K562 (cell line): ENCODE measurements around the gene CBX4. TPM values are rescaled to one million over a fixed set of nuclear protein-coding genes. Genes with fewer than 3 reads are reported as not detected.

Source experiments
- BHLHE40 ChIP-seq: IDR thresholded peaks from 2 replicates; pipeline ENCODE4 v1.6.1; 2011; ENCODE audit warnings: low read length, improper control_type of control experiment
- DPF2 ChIP-seq: fragments of 450-650 bp; IDR thresholded peaks from 2 replicates; pipeline ENCODE4 v1.6.1; 2016
- ESRRA ChIP-seq: fragments of 450-650 bp; IDR thresholded peaks from 2 replicates; pipeline ENCODE4 v1.6.1; 2014; ENCODE audit warnings: low read depth, mild to moderate bottlenecking, moderate library complexity, borderline replicate concordance
- OTX1 ChIP-seq: fragments of 450-650 bp; formaldehyde crosslinking; IDR thresholded peaks from 2 replicates; pipeline ENCODE4 v1.4.0; 2022; ENCODE audit warnings: mild to moderate bottlenecking
- PHB2 ChIP-seq: fragments of 450-650 bp; IDR thresholded peaks from 2 replicates; pipeline ENCODE4 v1.6.1; 2017; ENCODE audit warnings: low read depth
- SMARCA5 ChIP-seq: fragments of 450-650 bp; IDR thresholded peaks from 2 replicates; pipeline ENCODE4 v1.6.1; 2016
- SNIP1 ChIP-seq: fragments of 450-650 bp; IDR thresholded peaks from 2 replicates; pipeline ENCODE4 v1.7.1; 2017; ENCODE audit warnings: low read depth, mild to moderate bottlenecking
- TAL1 ChIP-seq: fragments of 450-650 bp; IDR thresholded peaks from 2 replicates; pipeline ENCODE4 v1.6.1; 2016; ENCODE audit warnings: mild to moderate bottlenecking
- ZKSCAN3 ChIP-seq: fragments of 250-450 bp; sonication (Bioruptor Pico); IDR thresholded peaks from 2 replicates; pipeline ENCODE4 v1.4.0; 2020
- ZNF586 ChIP-seq: fragments of 450-650 bp; formaldehyde crosslinking; conservative IDR thresholded peaks from 2 replicates; pipeline ENCODE4 v1.4.0; 2020; ENCODE audit warnings: mild to moderate bottlenecking, moderate library complexity
- ZNF717 ChIP-seq: fragments of 250-450 bp; sonication (Bioruptor Pico); IDR thresholded peaks from 2 replicates; pipeline ENCODE4 v1.5.0; 2021
- polyA plus RNA-seq, 8 experiments: library from polyadenylated mRNA; depleted of rRNA in 4 of 8; stranded (reverse) in 5 of 8; unstranded in 3 of 8; fragments of >200 nt; fragmentation: Nextera tagmentation in 2 of 8; fragmentation: Illumina TruSeq in 1 of 8; extraction: Ambion mirVana in 2 of 8; extraction: Trizol in 1 of 8; gene quantifications; 2 replicates each; pipeline versions ENCODE4 v1.2.1 to v1.2.3, GENCODE V29; 2011 to 2014; ENCODE audit warnings: inconsistent platforms in 1 of 8, missing spikeins in 1 of 8
- total RNA-seq, 7 experiments: library from RNA; depleted of rRNA in 6 of 7; stranded (reverse); fragments of >200 nt in 6 of 7; fragmentation: Illumina TruSeq in 2 of 7; extraction: Trizol in 2 of 7; gene quantifications; 2 replicates each; pipeline versions ENCODE4 v1.2.1 to v1.2.3, GENCODE V29; 2011 to 2021; ENCODE audit warnings: low replicate concordance in 1 of 7
- TF ChIP-seq, protein P1 (sequence below): fragments of 450-650 bp; IDR thresholded peaks from 2 replicates; pipeline ENCODE4 v1.6.1; 2016; ENCODE audit warnings: mild to moderate bottlenecking, moderate library complexity
- TF ChIP-seq, protein P2 (sequence below): sonication (generic); formaldehyde crosslinking; IDR thresholded peaks from 2 replicates; pipeline ENCODE4 v1.9.0; 2022; ENCODE audit warnings: mild to moderate bottlenecking, missing genetic modification reagents
- TF ChIP-seq, protein P3 (sequence below): IDR thresholded peaks from 2 replicates; pipeline ENCODE4 v1.6.1; 2011; ENCODE audit warnings: borderline replicate concordance, low read depth, mild to moderate bottlenecking, moderate library complexity, low read length; ENCODE audit not compliant: insufficient read depth, poor library complexity, severe bottlenecking

CBX4 gene
- total and polyA plus RNA-seq, 9 of the 15 experiments (the other 6 are each of a cell fraction or from before 2014, with no cell fraction given), result 0.98 to 50.5 (median 10.0) TPM

DNA sequence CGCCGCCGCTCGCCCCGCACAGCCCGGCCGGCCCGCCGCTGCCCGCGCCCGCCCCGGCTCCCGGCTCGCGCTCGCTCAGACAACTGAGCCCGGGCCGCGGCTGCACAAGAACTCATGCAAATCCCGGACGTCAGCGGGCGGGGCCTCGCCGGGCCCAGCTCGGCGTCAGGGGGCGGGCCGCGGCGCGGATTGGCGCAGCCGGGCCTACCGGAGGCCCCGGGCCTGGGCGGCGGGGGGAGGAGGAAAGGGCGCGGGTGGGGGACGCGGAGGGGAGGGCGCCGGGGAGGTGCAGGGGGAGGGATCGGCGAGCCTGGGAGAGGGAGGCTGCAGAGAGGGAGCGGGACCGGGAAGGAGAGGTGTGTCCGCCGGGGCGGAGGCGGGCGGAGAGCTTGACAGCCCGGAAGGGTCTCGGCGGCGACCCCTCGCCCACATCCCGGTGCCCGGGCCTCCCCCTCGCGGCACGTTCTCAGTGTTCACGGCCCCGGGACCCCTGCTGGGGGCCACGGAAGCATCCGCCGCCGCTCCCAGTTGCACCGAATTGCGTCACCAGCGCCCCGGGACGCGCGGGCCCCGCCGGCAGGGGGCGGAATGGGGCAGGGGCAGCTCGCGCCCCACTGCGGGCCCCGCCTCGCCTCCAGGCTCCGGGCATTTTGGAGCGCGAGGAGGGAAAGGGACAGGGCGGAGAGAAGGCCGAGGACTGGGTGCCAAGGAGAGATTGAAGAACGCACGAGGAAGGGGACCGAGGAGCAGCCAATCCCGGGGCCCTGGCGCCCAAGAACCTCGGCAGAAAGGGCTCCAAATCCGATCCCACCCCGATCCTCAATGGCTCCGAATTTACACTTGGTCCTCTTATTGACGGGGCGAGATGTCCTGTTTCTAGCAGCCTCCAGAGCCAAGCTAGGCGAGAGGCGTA, at the start of gene CBX4 (continued):
- TF ChIP-seq, protein P1, sequence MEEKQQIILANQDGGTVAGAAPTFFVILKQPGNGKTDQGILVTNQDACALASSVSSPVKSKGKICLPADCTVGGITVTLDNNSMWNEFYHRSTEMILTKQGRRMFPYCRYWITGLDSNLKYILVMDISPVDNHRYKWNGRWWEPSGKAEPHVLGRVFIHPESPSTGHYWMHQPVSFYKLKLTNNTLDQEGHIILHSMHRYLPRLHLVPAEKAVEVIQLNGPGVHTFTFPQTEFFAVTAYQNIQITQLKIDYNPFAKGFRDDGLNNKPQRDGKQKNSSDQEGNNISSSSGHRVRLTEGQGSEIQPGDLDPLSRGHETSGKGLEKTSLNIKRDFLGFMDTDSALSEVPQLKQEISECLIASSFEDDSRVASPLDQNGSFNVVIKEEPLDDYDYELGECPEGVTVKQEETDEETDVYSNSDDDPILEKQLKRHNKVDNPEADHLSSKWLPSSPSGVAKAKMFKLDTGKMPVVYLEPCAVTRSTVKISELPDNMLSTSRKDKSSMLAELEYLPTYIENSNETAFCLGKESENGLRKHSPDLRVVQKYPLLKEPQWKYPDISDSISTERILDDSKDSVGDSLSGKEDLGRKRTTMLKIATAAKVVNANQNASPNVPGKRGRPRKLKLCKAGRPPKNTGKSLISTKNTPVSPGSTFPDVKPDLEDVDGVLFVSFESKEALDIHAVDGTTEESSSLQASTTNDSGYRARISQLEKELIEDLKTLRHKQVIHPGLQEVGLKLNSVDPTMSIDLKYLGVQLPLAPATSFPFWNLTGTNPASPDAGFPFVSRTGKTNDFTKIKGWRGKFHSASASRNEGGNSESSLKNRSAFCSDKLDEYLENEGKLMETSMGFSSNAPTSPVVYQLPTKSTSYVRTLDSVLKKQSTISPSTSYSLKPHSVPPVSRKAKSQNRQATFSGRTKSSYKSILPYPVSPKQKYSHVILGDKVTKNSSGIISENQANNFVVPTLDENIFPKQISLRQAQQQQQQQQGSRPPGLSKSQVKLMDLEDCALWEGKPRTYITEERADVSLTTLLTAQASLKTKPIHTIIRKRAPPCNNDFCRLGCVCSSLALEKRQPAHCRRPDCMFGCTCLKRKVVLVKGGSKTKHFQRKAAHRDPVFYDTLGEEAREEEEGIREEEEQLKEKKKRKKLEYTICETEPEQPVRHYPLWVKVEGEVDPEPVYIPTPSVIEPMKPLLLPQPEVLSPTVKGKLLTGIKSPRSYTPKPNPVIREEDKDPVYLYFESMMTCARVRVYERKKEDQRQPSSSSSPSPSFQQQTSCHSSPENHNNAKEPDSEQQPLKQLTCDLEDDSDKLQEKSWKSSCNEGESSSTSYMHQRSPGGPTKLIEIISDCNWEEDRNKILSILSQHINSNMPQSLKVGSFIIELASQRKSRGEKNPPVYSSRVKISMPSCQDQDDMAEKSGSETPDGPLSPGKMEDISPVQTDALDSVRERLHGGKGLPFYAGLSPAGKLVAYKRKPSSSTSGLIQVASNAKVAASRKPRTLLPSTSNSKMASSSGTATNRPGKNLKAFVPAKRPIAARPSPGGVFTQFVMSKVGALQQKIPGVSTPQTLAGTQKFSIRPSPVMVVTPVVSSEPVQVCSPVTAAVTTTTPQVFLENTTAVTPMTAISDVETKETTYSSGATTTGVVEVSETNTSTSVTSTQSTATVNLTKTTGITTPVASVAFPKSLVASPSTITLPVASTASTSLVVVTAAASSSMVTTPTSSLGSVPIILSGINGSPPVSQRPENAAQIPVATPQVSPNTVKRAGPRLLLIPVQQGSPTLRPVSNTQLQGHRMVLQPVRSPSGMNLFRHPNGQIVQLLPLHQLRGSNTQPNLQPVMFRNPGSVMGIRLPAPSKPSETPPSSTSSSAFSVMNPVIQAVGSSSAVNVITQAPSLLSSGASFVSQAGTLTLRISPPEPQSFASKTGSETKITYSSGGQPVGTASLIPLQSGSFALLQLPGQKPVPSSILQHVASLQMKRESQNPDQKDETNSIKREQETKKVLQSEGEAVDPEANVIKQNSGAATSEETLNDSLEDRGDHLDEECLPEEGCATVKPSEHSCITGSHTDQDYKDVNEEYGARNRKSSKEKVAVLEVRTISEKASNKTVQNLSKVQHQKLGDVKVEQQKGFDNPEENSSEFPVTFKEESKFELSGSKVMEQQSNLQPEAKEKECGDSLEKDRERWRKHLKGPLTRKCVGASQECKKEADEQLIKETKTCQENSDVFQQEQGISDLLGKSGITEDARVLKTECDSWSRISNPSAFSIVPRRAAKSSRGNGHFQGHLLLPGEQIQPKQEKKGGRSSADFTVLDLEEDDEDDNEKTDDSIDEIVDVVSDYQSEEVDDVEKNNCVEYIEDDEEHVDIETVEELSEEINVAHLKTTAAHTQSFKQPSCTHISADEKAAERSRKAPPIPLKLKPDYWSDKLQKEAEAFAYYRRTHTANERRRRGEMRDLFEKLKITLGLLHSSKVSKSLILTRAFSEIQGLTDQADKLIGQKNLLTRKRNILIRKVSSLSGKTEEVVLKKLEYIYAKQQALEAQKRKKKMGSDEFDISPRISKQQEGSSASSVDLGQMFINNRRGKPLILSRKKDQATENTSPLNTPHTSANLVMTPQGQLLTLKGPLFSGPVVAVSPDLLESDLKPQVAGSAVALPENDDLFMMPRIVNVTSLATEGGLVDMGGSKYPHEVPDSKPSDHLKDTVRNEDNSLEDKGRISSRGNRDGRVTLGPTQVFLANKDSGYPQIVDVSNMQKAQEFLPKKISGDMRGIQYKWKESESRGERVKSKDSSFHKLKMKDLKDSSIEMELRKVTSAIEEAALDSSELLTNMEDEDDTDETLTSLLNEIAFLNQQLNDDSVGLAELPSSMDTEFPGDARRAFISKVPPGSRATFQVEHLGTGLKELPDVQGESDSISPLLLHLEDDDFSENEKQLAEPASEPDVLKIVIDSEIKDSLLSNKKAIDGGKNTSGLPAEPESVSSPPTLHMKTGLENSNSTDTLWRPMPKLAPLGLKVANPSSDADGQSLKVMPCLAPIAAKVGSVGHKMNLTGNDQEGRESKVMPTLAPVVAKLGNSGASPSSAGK, result peak; percentile 95
- TF ChIP-seq ESRRA, result peak; percentile 64
- peak; percentile 82 for TF ChIP-seq BHLHE40
- peak; percentile 80 for TF ChIP-seq DPF2
- TF ChIP-seq SMARCA5, result no peak
- TF ChIP-seq, protein P2, sequence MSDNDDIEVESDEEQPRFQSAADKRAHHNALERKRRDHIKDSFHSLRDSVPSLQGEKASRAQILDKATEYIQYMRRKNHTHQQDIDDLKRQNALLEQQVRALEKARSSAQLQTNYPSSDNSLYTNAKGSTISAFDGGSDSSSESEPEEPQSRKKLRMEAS (CRISPR knock-in tag), result peak; percentile 80
- no peak for TF ChIP-seq ZKSCAN3
- TF ChIP-seq PHB2, result no peak
- no peak for TF ChIP-seq OTX1
- TF ChIP-seq, protein P3, sequence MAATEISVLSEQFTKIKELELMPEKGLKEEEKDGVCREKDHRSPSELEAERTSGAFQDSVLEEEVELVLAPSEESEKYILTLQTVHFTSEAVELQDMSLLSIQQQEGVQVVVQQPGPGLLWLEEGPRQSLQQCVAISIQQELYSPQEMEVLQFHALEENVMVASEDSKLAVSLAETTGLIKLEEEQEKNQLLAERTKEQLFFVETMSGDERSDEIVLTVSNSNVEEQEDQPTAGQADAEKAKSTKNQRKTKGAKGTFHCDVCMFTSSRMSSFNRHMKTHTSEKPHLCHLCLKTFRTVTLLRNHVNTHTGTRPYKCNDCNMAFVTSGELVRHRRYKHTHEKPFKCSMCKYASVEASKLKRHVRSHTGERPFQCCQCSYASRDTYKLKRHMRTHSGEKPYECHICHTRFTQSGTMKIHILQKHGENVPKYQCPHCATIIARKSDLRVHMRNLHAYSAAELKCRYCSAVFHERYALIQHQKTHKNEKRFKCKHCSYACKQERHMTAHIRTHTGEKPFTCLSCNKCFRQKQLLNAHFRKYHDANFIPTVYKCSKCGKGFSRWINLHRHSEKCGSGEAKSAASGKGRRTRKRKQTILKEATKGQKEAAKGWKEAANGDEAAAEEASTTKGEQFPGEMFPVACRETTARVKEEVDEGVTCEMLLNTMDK, result peak; percentile 97
- no peak for TF ChIP-seq SNIP1
- no peak for TF ChIP-seq ZNF717 (CRISPR knock-in tag)
- TF ChIP-seq ZNF586 (CRISPR knock-in tag), result peak; percentile 99
- TF ChIP-seq TAL1, result no peak
